OCI-LY7 (cell line): Measurements from ENCODE around the gene SNRPD3. TPM values are rescaled to one million over a fixed set of nuclear protein-coding genes. Genes with fewer than 3 reads are reported as not detected.
"Not testable (repeated sequence)": the region's sequence is repeated elsewhere in the genome, so short reads cannot be mapped to it uniquely, and the experiment has no call there.

ENCODE experiments used
- BruUV-seq: library from RNA; stranded (reverse); fragments of 400-500 nt; replicated peaks from 2 replicates; lab custom pipeline; 2021; lab: Mats Ljungman, UMichigan
- CTCF ChIA-PET: fragments of 300-600 bp; sonication (Branson Sonifier 250); formaldehyde crosslinking; loops from one replicate; lab custom pipeline; 2022; ENCODE audit warnings: antibody characterized with exemption; ENCODE audit not compliant: unreplicated experiment; lab: Charles Lee
- POLR2A ChIA-PET: fragments of 300-600 bp; sonication (Branson Sonifier 250); formaldehyde crosslinking; loops from one replicate; lab custom pipeline; 2022; ENCODE audit warnings: antibody characterized with exemption; lab: Charles Lee
- DNase-seq: peaks from one replicate; pipeline ENCODE4 v3.0.0-alpha.2; 2015; ENCODE audit warnings: low spot score
- H2AFZ ChIP-seq: fragments of 200-600 bp; sonication (generic), shearing (Covaris generic); 2 replicates; pipeline ENCODE4 v1.6.1; 2014; ENCODE audit warnings: mild to moderate bottlenecking, antibody characterized with exemption, low read length, moderate library complexity
- H3K27ac ChIP-seq: fragments of 200-600 bp; sonication (generic); 2 replicates; pipeline ENCODE4 v1.5.1; 2014; ENCODE audit warnings: mixed run types, low read depth, mild to moderate bottlenecking, moderate library complexity, low read length, inconsistent platforms; ENCODE audit not compliant: poor library complexity, severe bottlenecking
- H3K36me3 ChIP-seq: fragments of 200-600 bp; sonication (generic); 2 replicates; pipeline ENCODE4 v1.6.1; 2014; ENCODE audit warnings: mild to moderate bottlenecking, antibody characterized with exemption, low read length, moderate library complexity, mixed read lengths; ENCODE audit not compliant: insufficient read depth
- H3K4me1 ChIP-seq: fragments of 200-600 bp; sonication (generic); 2 replicates; pipeline ENCODE4 v1.5.1; 2014; ENCODE audit warnings: mild to moderate bottlenecking, low read length; ENCODE audit not compliant: insufficient read depth, poor library complexity, severe bottlenecking
- H3K4me2 ChIP-seq: fragments of 200-600 bp; sonication (generic); 2 replicates; pipeline ENCODE4 v1.6.1; 2014; ENCODE audit warnings: mild to moderate bottlenecking, low read length
- H3K4me3 ChIP-seq: fragments of 200-600 bp; sonication (generic); 2 replicates; pipeline ENCODE4 v1.5.1; 2014; ENCODE audit warnings: mild to moderate bottlenecking, low read depth, low read length; ENCODE audit not compliant: poor library complexity, severe bottlenecking
- H3K79me2 ChIP-seq: fragments of 200-600 bp; sonication (generic); 2 replicates; pipeline ENCODE4 v1.6.1; 2016; ENCODE audit warnings: low read depth, mild to moderate bottlenecking, low read length, moderate library complexity, mixed read lengths; ENCODE audit not compliant: insufficient read depth
- H3K9me2 ChIP-seq: fragments of 200-600 bp; sonication (generic); 2 replicates; pipeline ENCODE4 v1.6.1; 2016; ENCODE audit warnings: mild to moderate bottlenecking, low read length, mixed read lengths; ENCODE audit not compliant: insufficient read depth
- H3K9me3 ChIP-seq: fragments of 200-600 bp; sonication (generic); 2 replicates; pipeline ENCODE4 v1.6.1; 2014; ENCODE audit warnings: mild to moderate bottlenecking, mixed run types, low read length, mixed read lengths
- H4K20me1 ChIP-seq: fragments of 200-600 bp; sonication (generic); 2 replicates; pipeline ENCODE4 v1.6.1; 2014; ENCODE audit warnings: mild to moderate bottlenecking, antibody characterized with exemption, low read length, moderate library complexity, mixed read lengths; ENCODE audit not compliant: insufficient read depth
- EZH2phosphoT487 ChIP-seq: fragments of 200-600 bp; sonication (generic); IDR thresholded peaks from 2 replicates; pipeline ENCODE4 v1.6.1; 2018; ENCODE audit warnings: low read depth, borderline replicate concordance, mild to moderate bottlenecking, mixed run types, antibody characterized with exemption, low read length, moderate library complexity, mixed read lengths
- intact Hi-C: fragments of 100-400 bp; cut with micrococcal nuclease; formaldehyde crosslinking; loops from one replicate; pipeline ENCODE4 v1.10.0; 2022; ENCODE audit not compliant: unreplicated experiment
- total RNA-seq, 2 experiments: library from RNA; depleted of rRNA in 1 of 2; stranded (reverse); fragments of >200 nt in 1 of 2; shearing (Covaris generic) in 1 of 2; gene quantifications; 2 replicates each; pipeline ENCODE4 v1.2.3, GENCODE V29; 2014 to 2022
- TF ChIP-seq, protein P1 (sequence below): fragments of 200-600 bp; sonication (generic); conservative IDR thresholded peaks from 2 replicates; pipeline ENCODE4 v1.5.1; 2014; ENCODE audit warnings: mild to moderate bottlenecking, antibody characterized with exemption, low read length, moderate library complexity, mixed read lengths

The SNRPD3 gene
- total RNA-seq, 2 experiments from 2014 or later = 166 to 264 TPM

DNA sequence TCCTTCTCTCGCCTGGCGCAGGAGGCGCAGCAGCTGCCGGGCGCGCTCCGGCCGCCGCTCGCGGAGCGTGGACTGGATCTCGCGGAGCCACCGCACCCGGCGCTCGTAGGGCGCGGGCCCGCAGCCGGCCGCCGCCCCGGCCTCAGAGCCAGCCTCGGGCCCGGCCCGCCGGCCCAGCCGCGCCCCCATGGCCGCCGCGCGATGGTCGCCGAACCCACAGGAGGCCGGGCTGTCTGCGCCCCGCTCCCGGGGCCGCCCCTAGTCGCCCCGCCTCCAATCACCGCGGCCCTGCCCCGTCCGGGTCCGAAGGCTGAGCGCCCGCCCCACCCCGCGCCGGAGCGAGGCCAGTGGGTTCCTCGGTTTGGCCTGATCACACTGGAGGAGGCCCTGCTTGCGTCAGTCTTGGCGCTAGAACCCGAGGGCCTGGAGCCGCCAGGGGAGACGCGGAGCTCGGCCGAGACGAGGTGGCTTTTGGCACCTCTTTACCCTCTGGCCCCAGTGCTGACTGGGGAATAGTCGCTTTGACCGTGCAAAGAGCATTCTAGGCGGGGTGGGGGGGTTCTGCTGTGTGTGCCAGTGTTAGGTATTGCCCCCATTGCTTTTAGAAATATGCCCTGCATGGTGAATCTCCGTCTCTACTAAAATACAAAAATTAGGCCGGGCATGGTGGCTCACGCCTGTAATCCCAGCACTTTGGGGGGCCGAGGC, 37.2 kb downstream of the SNRPD3 start, which contains the start of gene LRRC75B:
Gene LRRC75B, minus strand, starts transcription at position 223 of the 708 bp plus-strand sequence. Its CDS starts 34 bp downstream, at position 189.
- peak within 1 kb of the TSS; percentile 26 for H3K4me3 ChIP-seq
- DNase-seq = no peak
- no peaks in the 10 kb centered on the region for H3K4me1 ChIP-seq
- H3K79me2 ChIP-seq = no peaks in the 10 kb centered on the region
- ChIA-PET CTCF (no interaction called here), POLR2A (no interaction called here)
- intact Hi-C loops = no loop called here
- H3K4me2 ChIP-seq = peak within 1 kb of the TSS; percentile 55; the same call in 1 of the 2 replicates
- H3K36me3 ChIP-seq = no peaks in the 10 kb centered on the region
- H4K20me1 ChIP-seq = no peaks in the 10 kb centered on the region
- H3K9me2 ChIP-seq = no peaks in the 10 kb centered on the region
- no peaks in the 10 kb centered on the region for H3K9me3 ChIP-seq
- TF ChIP-seq, protein P1, sequence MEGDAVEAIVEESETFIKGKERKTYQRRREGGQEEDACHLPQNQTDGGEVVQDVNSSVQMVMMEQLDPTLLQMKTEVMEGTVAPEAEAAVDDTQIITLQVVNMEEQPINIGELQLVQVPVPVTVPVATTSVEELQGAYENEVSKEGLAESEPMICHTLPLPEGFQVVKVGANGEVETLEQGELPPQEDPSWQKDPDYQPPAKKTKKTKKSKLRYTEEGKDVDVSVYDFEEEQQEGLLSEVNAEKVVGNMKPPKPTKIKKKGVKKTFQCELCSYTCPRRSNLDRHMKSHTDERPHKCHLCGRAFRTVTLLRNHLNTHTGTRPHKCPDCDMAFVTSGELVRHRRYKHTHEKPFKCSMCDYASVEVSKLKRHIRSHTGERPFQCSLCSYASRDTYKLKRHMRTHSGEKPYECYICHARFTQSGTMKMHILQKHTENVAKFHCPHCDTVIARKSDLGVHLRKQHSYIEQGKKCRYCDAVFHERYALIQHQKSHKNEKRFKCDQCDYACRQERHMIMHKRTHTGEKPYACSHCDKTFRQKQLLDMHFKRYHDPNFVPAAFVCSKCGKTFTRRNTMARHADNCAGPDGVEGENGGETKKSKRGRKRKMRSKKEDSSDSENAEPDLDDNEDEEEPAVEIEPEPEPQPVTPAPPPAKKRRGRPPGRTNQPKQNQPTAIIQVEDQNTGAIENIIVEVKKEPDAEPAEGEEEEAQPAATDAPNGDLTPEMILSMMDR = no peak
- no peak for TF ChIP-seq EZH2phosphoT487
- no peak within 1 kb of the TSS for H2AFZ ChIP-seq
- no TSS peak for BruUV-seq
- H3K27ac ChIP-seq = no peak within 1 kb of the TSS

DNA sequence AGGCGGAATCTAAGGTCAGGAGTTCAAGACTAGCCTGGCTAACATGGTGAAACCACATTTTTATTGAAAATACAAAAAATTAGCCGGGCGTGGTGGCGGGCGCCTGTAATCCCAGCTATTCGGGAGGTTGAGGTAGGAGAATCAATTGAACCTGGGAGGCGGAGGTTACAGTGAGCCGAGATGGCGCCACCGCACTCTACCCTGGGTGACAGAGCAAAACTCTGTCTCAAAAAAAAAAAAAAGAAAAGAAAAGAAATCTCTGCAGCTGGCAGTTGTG, 37.7 kb downstream of the SNRPD3 start:
- H3K4me2 ChIP-seq, H3K4me1 ChIP-seq, POLR2A ChIA-PET, H3K4me3 ChIP-seq, intact Hi-C loops, BruUV-seq, H3K9me2 ChIP-seq, H3K36me3 ChIP-seq, H2AFZ ChIP-seq, CTCF ChIA-PET, H3K79me2 ChIP-seq, H3K27ac ChIP-seq, H4K20me1 ChIP-seq, DNase-seq, H3K9me3 ChIP-seq: not testable (repeated sequence)

DNA sequence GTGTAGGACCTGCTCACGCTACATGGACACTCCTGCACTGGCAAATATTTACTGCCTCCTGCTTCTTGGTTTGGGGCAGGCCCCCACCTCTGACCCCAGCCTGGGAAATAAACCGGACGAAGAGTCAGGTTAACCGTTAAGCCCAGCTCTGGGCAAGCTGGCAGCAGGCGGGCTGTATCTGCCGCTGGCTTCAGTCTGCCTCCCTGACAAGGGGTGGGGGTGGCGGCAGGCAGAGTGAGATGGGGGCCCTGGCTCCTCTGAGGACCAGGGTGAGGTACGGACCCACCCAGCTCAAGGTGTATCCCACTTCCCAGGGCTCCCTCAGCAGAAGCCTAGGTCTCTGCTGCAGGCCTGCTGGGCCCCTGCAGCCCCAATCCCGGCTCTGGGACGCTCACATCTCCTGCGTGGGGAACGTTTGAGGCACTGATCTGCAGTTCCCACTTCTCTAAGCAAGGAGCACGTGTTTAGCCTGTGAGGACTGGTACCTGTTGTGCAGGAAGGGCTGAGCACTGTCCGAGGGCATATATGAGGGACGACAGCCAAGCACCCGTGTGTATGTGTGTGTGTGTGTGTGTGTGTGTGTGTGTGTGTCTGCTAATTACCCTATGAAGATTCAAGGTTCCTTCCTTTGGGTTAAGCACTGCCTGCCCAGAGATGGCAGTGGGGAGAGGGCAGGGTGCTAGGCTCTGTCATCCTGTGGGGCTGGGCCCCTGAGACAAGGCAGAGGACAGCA, 38.2 kb downstream of the SNRPD3 start:
- H3K79me2 ChIP-seq = no peaks in the 10 kb centered on the region
- TF ChIP-seq EZH2phosphoT487 = no peak
- TF ChIP-seq, protein P1 = no peak
- H3K9me2 ChIP-seq = no peaks in the 10 kb centered on the region
- POLR2A ChIA-PET = no interaction called here
- no peaks in the 10 kb centered on the region for H3K9me3 ChIP-seq
- H4K20me1 ChIP-seq = no peaks in the 10 kb centered on the region
- no TSS peak for BruUV-seq
- intact Hi-C loops = no loop called here
- no peak overlapping the region for H2AFZ ChIP-seq
- H3K36me3 ChIP-seq = no peaks in the 10 kb centered on the region
- H3K4me2 ChIP-seq = no peak overlapping the region
- H3K4me3 ChIP-seq = no peak overlapping the region
- no peak for DNase-seq
- no peak overlapping the region for H3K27ac ChIP-seq
- H3K4me1 ChIP-seq = no peaks in the 10 kb centered on the region
- CTCF ChIA-PET = no interaction called here
